WTC11 (cell line): ENCODE data around the gene TRAPPC10.

Source experiments
- AR ChIP-seq: fragments of 250-450 bp; sonication (Bioruptor Pico); IDR thresholded peaks from 2 replicates; pipeline ENCODE4 v1.9.0; 2021; ENCODE audit warnings: mild to moderate bottlenecking
- ATF3 ChIP-seq: sonication (generic); formaldehyde crosslinking; conservative IDR thresholded peaks from 2 replicates; pipeline ENCODE4 v1.8.1; 2022; ENCODE audit warnings: mild to moderate bottlenecking, missing genetic modification reagents
- CREB1 ChIP-seq: sonication (generic); formaldehyde crosslinking; IDR thresholded peaks from 2 replicates; pipeline ENCODE4 v1.8.0; 2023; ENCODE audit warnings: mild to moderate bottlenecking, missing genetic modification reagents
- CREM ChIP-seq: sonication (generic); formaldehyde crosslinking; IDR thresholded peaks from 2 replicates; pipeline ENCODE4 v1.8.1; 2022; ENCODE audit warnings: mild to moderate bottlenecking, missing genetic modification reagents, moderate library complexity
- CTCF ChIP-seq: fragments of 200-600 bp; IDR thresholded peaks from 2 replicates; pipeline ENCODE4 v1.8.0; 2022; ENCODE audit warnings: antibody characterized with exemption
- GABPB1 ChIP-seq: sonication (generic); formaldehyde crosslinking; IDR thresholded peaks from 2 replicates; pipeline ENCODE4 v1.8.1; 2023; ENCODE audit warnings: mild to moderate bottlenecking, missing genetic modification reagents
- MAX ChIP-seq: sonication (generic); formaldehyde crosslinking; IDR thresholded peaks from 2 replicates; pipeline ENCODE4 v1.8.0; 2022; ENCODE audit warnings: mild to moderate bottlenecking, missing genetic modification reagents
- NFYB ChIP-seq: sonication (generic); formaldehyde crosslinking; conservative IDR thresholded peaks from 2 replicates; pipeline ENCODE4 v1.8.0; 2022; ENCODE audit warnings: low read depth, missing genetic modification reagents
- SP1 ChIP-seq: sonication (generic); formaldehyde crosslinking; conservative IDR thresholded peaks from 2 replicates; pipeline ENCODE4 v1.8.1; 2022; ENCODE audit warnings: missing genetic modification reagents
- TEAD4 ChIP-seq: sonication (generic); formaldehyde crosslinking; IDR thresholded peaks from 2 replicates; pipeline ENCODE4 v1.8.0; 2022; ENCODE audit warnings: mild to moderate bottlenecking, missing genetic modification reagents
- USF2 ChIP-seq: sonication (generic); formaldehyde crosslinking; IDR thresholded peaks from 2 replicates; pipeline ENCODE4 v1.8.1; 2023; ENCODE audit warnings: mild to moderate bottlenecking, missing genetic modification reagents, moderate library complexity
- ZNF232 ChIP-seq: sonication (generic); formaldehyde crosslinking; IDR thresholded peaks from 2 replicates; pipeline ENCODE4 v1.8.0; 2022; ENCODE audit warnings: mild to moderate bottlenecking, missing genetic modification reagents

- TF ChIP-seq MAX (no peak), TEAD4 (CRISPR knock-in tag) (no peak), SP1 (CRISPR knock-in tag) (no peak), ZNF232 (CRISPR knock-in tag) (no peak), USF2 (CRISPR knock-in tag) (no peak), CTCF (no peak), AR (CRISPR knock-in tag) (no peak), CREB1 (CRISPR knock-in tag) (no peak), GABPB1 (CRISPR knock-in tag) (no peak), CREM (no peak), NFYB (no peak), ATF3 (CRISPR knock-in tag) (no peak)
Measured at GRCh38 chr21:43965911-43966585, 46.1 kb upstream of the TRAPPC10 start.
